ENCODE measurements around the gene ACO1.

Gene ACO1

DNA sequence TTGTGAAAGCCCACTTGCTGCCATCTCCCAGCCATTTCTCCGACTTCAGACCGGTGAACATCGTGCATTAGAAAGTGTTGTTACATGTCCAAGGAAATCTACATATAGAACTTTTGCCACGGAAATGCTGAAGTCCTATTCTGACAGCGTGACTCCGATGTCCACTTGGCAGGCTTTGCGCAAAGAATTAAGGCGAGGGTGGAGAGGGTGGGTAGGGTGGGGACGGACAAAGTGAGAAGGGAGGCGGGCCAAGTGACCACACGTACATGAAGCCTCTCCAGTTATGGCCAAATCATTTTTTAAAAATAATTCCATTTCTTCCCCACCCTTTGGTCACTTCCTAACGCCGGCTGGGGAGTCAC is 460 bp upstream of the ACO1 start:
- no peak for DNase-seq

DNA sequence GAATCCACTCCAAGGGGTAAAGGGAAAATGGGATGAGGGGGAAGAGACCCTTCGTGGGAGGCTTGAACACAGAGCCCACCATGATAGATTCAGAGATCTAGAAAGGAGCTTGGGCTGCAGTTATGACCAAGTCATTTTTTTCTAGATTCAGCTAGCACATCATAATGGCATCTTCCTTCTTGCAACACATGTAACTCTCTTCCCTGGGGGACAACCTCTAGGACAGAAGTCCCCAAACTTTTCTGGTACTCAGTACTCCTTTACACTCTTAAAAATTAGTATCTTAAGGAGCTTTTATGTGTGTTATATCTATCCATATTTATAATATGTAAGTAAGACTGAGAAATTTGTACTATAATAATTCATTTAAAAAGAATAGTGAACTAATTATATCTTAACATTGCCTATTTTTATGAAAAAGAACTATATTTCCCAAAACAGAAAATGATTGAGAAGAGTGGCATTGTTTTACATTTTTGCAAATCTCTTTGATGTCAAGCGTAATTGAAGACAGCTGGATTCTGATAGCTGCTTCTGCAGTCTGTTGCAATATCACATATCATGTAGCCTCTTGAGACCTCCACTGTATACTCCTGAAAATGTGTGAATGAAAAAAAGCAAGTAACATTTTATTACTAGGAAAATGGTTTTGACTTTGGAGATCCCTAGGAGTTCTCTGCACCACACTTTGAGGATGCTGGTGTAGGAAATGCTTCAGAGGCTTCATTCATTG is 875 bp downstream of the ACO1 start:
- no peak for DNase-seq

DNA sequence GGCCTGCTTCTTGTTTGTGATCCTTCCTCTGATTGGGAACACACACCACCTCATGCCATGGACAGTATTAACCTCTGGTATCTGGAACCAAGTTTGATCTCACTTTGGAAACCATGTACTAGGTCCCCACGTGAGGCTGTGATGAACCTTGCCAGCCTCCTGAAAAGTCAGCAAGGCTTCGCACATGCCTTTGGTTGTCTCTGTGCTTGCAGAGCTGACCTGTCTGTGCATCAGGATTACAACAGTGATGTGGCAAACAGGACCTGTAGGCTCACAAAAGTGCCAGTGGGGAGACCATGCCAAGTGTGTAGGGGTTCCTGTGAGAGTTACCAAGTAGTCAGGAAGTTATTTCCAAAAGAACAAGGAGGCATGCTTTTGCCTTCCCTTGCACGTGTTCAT is 1.4 kb downstream of the ACO1 start:
- no peak for DNase-seq

DNA sequence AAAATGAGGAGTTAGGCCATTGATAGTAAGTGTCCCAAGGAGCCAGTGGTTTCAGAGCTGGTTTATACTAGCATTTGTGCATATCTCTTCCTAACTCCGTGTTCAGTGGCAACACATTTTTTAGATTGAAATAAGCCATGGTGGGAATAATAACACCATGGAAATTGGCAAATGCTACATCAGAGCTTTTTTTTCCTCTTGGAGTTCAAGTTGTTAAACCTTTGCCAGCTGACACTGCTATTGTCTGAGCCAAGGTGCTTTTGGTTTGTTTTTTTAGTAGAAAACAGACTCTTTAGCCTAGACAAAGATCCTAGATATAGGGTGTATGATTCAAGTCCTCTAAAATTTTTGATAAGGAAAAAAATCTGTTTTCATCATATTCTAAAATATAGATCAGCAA is 2.8 kb downstream of the ACO1 start:
- no peak for DNase-seq

DNA sequence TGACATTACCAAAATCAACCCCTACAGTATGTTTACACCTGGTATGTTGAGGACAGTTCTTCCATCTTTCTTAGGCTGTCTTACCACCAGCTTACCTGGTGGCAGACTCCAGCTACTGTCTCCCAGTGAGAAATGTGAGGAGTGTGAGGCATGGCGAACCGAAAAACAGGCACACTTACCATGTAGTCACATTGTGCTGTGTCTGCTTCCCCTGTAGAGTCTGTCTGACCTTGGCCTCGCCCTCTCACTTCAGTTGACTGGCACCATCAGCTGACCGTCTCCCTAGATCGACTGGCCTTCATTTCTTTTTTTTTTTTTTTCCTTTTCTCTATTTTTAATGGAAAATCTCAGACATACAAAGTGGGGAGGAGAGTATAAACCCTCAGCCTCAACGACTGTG is 4.9 kb downstream of the ACO1 start:
- DNase-seq: no peak

DNA sequence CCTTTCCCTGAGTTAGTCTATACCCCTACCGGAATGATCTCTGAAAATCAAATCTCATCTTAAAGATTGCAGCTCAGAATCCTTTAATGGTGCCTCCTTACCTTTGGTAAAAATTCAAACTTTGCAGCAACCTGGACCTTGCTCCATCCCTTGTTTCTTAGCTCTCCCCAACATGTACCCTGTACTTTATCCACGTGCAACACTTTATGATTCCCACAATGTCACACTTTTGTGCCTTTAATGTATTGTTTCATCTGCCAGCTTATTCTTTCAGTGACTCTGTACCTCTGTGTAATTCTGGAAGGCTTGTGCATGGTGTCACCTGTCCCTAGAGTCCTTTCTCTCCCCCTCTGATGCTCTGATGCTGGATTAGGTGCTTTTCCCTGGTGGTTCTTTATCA is 9.5 kb downstream of the ACO1 start:
- DNase-seq: no peak

DNA sequence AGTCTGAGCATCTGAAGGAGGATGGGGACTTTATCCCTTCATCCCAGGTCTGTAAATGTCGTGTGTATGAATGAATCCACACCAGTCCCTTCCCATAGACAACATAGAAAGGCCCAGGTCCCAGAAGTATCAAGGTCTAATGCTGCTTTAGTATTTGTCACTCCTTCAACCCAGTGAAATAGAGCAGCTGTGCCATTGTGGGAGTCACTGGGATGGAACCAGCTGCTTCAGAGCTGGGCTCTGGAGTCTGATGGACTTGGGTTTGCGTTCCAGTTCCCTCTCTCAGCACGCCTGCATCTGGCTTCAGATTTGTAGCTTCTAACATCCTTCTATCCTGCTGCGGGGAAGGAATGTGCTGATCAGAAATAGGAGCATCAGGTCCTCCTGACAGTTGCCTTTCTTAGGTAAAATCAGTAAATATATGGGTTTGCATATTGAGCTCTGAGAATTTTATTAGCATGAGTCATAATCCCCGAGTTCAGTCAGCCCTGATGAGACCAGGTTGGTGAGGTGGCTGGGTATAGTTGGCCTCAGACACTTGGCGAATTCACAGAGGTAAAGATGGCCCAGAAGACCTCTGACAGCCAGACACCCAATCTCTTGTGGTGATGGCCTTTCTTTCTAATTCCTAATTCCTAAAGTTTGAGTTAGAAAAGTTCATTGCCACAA is 10.1 kb downstream of the ACO1 start:
- peak; percentile 62 for DNase-seq

DNA sequence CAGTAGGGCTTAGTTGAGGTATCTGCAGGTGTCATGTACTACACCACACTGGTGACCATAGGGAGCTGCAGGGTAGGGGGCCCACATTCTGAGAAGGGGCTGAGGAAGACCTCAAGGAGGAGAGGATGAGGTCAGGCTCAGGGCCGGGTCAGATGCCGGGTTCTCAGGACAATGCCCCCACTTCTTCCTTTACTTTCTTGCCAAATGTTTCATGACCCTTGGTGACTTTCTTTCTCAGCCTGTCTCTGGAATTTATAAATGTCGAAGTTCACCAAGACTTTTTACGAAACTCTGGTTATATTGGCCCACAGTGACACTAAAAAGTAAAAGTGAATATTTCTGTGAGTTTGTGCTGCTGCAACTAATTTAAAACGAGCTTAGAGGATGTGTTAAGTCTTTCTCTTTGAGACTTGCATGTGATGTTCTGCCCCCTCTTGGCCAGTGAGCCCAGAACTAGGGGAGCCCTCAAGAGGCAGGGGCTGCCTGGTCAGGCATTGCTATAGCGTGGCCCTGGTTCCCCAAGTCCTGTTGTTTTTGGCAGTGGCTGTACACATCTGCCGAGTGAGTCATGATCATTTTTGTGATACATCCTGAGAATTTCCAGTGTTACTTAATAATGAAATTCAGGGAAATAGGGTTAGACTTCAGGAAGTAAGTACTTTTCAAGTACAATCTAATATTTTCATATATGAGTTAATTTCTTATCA is 11.2 kb downstream of the ACO1 start:
- peak; percentile 97 for DNase-seq

DNA sequence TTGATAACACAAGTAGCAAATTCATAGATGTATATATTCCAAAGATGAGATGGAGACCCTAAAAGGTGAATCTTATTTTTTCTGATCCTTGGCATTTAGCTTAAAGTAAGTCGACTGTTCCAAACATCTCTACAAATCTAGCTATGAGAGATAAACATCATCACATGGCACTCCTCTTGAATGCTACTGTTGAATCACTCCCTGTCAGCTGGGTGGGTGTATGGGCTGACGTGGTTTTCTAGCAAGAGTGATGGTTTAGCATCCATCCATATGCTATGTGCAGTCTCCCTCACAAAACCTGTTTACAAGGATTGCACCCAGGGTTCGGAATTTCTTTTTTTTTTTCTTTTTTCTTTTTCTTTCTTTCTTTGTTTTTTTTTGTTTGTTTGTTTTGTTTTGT is 13.8 kb downstream of the ACO1 start:
- DNase-seq: peak; percentile 61

DNA sequence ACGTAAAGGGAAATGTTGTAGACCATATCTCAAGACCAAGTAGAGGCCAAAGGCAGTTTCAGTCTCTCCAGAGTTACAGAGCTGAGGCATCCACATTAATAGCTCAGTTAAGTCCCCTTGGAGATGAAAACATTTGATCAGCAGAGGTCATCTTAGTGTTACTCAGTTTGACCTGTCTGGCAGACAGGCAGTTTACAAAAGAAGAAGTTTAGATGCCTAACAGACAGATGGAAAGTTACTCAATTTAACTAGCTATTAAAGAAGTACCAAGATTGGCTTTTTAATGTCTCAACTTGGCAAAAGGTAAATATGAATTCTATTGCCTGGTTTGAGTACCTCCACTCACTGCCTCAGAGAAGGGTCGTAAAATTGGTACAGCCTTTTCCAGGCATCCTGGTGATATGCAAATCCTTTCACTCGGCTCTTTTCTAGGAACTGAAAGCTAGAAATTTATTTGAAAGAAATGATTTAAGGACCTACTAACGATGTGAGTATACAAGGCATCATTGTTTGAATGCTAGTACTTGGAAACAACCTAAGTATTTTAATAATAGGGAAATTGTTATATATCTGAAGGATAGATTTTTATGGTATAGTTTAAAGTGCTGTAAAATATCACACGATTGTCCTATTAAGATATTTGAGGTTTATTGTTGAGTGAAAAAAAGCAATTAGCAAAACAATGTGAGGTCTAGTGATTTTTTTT is 14.8 kb downstream of the ACO1 start:
- DNase-seq: no peak

DNA sequence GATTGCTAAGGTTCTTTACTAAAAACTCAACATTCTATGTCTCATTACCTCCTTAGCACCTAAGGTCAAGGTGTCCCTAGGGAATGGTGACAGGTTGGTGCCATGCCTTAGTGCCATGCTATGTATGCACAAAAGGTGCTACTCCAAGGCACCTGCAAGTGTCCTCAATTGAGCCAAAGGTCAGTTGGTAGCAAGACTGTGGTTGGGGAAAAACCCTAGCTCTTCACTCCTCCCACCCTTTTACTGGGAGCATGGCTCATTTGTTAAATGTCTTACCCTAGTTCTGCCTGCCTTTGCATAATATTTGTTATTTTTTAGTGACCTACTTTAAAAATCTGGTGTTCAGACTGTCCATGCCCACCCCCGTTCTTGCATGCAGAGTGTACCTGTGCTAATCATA is 17.0 kb downstream of the ACO1 start:
- DNase-seq: no peak

DNA sequence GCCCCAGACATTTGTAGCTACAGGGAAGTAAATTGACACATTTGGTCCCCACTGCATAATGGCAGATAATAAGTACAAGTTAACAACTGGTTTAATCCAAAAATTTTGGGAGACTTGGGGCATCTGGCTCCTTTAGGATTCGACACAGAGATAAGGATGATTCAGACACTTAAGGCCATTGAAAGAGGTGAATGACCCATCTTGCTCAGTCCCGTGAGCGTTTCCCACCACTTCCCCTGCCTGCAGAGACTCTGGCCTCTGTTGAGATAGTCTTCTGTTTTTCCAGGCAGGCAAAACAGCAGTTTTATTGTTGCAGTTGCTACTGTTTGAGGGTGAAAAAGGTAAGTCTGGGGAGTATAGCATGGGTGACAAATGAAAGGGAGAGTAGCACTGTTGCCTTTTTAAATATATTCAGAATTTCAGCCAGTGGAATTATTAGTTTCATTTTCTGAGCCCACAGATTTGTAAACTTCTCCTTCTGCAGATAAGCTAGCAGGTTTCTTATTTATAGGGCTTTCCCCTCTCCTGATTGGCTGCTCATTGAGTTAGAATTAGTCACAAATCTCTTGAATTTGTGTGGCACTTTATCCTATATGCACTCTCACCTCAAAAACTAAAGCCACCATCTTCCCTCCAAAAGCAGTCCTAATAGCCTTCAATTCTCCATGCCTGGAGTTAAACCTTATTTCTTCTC is 19.3 kb downstream of the ACO1 start:
- DNase-seq: peak; percentile 39

DNA sequence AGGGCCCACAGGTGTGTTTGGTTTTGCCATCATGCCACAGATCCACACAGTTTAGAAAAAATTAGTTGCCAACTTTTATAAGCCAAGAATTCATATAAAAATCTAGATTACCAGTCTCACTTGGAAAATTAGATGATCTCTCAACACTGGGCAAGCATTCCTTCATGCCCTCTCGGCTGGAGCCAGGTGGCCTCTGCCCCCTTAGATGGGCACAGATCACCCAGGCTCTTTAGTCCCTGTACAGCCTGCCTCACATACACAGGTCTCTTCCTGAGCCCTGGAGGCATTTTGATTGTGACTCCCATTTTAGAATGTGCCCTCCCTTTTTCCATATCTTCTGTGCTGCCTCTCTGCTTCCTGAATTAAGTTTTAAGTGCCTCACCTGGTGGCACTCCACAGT is 20.0 kb downstream of the ACO1 start:
- DNase-seq: no peak

DNA sequence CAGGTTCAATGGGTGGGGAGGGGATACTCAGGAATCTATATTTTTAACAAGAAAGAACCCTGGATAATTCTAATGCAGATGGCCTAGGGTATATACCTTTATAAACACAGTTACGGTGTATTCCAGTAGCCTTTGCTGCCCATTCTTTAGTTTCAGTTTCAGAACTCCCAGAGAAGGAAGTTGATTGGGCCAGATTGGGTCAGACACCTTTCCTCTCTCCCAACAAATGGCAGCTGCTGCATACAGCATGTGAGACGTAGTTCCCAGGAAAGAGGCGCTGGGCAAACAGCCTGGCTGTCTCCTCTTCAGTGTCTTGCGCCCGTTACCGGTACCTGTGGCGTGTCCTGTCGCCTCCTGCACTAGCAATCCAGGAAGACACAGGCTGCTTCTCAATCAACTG is 20.4 kb downstream of the ACO1 start:
- no peak for DNase-seq

DNA sequence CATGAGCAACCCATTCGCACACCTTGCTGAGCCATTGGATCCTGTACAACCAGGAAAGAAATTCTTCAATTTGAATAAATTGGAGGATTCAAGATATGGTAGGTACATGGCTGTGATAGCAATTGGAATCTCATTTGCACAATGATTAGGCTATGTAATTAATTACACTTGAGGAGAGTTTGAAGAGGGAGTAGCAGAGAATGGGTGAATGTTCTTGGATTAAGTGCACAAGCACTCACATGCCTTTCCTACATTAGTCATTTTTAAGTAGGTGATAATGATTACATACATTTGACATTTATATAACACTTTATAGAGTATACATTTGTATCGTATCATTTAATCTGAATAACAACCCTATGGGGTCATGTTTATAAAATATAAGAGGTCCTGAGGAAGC is 21.1 kb downstream of the ACO1 start:
- no peak for DNase-seq

DNA sequence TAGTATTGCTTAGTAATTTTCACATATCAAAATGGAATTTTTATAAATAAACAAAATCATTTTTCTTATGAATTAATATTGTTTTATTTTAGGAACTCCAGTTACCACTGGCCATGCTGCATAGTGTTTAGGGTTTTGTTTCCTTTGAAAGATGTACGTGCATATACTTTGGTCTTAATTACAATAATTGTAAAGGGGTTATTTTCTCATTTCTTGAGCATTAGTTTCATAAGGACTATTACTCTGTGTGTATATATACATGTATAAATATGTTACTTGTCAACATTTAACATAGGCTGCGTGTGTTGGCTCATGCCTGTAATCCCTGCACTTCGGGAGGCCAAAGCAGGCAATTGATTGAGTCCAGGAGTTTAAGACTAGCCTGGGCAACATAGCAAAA is 21.6 kb downstream of the ACO1 start:
- no peak for DNase-seq

DNA sequence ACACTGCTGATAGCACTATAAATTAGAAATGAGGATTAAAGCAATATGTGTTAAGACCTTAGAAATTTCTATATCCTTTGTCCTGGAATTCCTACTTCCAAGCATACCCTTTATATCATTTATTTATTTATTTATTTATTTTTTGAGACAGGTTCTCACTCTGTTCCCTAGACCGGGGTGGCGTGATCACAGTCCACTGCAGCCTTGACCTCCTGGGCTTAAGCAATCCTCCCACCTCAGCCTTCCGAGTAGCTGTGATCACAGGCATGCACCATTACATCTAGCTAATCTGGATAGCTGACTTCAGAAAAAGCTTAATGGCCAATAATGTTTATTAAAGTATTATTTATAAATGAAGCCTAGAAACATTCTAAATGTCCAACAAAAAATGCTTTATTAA is 27.3 kb downstream of the ACO1 start:
- no peak for DNase-seq

DNA sequence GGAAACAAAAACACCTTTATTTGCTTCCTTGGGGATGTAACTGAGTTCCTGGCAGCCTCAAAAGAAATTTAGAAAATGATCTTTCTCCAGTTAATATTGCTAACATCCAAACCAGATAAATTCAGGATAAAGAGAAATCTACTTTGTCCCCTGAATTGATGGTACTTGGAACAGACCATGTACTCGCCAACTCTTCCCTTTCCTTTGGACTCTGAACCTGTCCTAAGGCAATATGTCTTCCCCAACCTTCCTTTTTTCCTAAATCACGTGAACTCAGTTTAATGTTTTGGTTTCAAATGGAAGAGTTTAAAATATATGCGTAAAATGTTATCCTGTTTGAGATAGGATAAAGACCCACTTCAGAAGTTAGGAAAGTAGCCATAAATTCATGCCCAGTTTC is 28.0 kb downstream of the ACO1 start:
- DNase-seq: no peak

DNA sequence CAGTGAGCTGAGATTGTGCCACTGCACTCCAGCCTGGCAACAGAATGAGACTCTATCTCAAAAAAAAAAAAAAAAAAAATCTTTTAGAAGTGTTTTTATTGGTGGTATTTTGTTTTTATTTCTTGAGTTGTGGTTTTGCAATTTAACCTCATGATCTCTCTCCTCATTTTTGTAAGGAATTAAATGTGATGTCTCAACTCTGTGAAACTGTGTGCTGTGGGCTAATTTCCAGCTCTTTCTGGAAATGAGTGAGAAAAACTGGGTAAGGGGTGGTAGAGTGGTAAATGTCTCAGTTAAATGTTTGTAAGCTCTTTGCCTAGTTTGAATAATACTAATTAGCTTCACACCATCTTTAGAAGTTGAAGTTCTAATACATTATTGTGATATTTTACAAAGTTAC is 29.0 kb downstream of the ACO1 start:
- no peak for DNase-seq

DNA sequence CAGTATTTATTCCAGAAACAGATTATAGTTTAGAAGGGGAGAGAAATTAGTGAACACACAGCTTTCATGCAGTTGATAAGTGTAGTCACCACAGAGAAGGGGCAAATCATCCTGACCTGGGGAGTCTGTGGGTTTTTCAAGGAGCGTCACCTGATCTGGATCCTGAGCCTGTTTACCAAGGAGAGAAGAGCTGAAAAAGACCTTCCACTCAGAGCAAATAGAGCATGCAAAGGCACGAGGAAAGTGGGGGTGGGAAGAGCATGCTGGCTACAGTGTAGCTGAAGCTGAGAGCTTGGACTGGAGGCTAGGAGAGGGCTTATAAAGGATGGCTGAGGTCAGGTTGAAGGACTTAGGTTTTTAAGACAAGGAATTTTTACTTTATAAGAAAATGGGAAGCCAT is 30.4 kb downstream of the ACO1 start:
- no peak for DNase-seq

DNA sequence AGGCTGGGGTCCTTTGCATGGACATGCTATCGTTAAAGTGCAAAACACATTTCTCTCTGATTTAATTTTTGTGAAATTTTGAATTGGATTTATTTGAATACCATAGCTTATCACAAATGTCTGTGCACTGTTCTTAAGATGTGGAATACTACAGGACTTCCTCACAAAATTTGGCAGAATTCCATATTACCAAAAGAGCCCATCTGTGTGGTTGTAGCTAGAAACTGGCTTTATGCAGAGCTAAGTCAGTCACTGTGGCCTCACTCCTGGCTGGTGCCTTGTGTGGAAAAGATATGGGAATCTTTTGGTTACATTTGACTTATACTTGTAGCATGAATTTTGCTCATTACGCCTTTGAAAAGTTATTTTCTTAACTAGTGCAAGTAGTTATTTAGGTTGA is 35.5 kb downstream of the ACO1 start:
- DNase-seq: no peak

DNA sequence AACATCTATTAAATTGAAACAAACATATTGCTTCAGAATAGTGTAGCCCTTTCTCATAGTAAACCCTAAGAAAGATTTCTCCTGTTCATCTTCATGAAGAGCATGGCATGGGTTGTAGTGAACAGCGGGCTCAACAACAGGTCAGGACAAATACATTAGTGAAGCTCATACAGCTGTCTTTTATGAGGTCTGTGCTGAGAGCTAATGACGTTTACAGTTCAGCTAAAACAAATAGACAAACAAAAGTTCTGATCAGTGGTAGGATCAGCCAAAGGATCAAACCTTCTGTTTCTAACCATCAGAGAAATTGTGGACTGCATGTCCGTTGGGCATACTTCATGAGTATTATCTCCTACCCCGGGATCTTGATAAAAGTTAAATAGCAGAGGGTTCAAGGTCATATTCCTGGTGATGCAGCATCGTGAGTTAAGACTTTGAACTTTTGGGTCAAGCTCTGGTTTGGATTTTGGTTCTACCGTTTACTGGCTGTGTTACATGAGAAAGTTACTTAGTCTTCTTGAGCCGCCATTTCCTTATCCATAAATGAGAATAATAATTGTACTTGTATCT is 37.9 kb downstream of the ACO1 start:
- no peak for DNase-seq

DNA sequence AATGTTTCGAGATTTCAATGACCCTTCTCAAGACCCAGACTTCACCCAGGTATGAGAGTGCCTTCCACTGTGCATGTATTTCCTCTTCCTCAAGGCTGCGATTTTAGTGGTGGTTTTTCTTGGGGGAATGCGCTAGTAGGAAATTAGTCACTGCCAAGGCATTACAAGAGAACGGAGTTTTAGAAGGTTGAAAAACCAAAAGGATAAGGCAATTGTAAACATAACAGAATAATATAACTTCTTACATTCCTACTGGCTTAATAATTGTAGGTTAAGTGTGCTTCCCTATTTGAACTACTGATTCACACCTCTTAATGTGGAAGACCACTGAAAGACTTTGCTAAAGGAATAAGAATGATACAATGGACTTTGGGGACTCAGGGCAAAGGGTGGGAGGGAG is 38.9 kb downstream of the ACO1 start:
- DNase-seq: peak; percentile 85
